Ishikawa (cell line): ENCODE data around the gene CDADC1.

Experiments
- REST ChIP-seq: IDR thresholded peaks from 2 replicates; pipeline ENCODE4 v1.6.1; 2012; ENCODE audit warnings: low read depth, mild to moderate bottlenecking
- TAF1 ChIP-seq: IDR thresholded peaks from 2 replicates; pipeline ENCODE4 v1.6.1; 2012; ENCODE audit warnings: low read depth, mild to moderate bottlenecking
- TCF12 ChIP-seq: IDR thresholded peaks from 2 replicates; pipeline ENCODE4 v1.6.1; 2012; ENCODE audit warnings: low read depth
- TEAD4 ChIP-seq: IDR thresholded peaks from 2 replicates; pipeline ENCODE4 v1.6.1; 2012

DNA sequence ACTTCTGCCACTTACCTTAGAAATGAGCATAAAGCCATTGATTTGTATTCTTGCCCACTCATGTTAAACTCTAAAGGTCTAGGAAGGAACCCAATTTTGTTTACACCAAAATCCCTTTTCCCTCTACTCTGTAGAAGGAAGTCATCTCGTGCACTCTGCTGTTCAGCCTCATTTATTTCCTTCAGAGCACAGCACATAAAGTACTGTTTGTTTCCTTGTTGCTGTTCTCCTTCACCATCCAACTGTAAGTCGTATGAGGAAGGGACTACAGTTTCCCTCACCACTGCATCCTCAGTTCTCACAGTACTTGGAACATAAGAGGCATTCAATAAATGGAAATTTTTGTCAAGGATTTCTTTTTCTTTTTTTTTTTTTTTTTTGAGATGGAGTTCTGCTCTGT, 24.6 kb downstream of the CDADC1 start:
- TF ChIP-seq REST (no peak), TAF1 (no peak), TEAD4 (no peak), TCF12 (no peak)
